Lung (tissue), 12 donors: Measurements from ENCODE around the gene EME2. TPM values are rescaled to one million over a fixed set of nuclear protein-coding genes. Genes with fewer than 3 reads are reported as not detected.

Experiments
- ATAC-seq: fragments of 200-7000 bp; cut with Tn5 transposase; one replicate; pipeline ENCODE4 v1.9.1; 2020; ENCODE audit warnings: moderate number of reproducible peaks; ENCODE audit not compliant: insufficient read depth, low FRiP score
- DNase-seq, 3 donors: peaks; one replicate each; pipeline ENCODE4 v3.0.0-alpha.2; 2013 to 2017
- H3K27ac ChIP-seq, 2 donors: one replicate each; pipeline ENCODE4 v1.5.1; 2013; ENCODE audit warnings: mild to moderate bottlenecking in 2 of 2, moderate library complexity in 2 of 2, control low read depth in 1 of 2, inconsistent platforms in 1 of 2, low read depth in 1 of 2, low read length in 1 of 2
- H3K27me3 ChIP-seq, 3 donors: one replicate each; pipeline ENCODE4 v1.5.1; 2013; ENCODE audit warnings: low read length in 2 of 3; ENCODE audit not compliant: control insufficient read depth in 3 of 3, insufficient read depth in 3 of 3
- H3K36me3 ChIP-seq, 4 donors: one replicate each; pipeline ENCODE4 v1.5.1; 2013; ENCODE audit warnings: low read length in 4 of 4, mild to moderate bottlenecking in 1 of 4, moderate library complexity in 1 of 4; ENCODE audit not compliant: control insufficient read depth in 4 of 4, insufficient read depth in 4 of 4
- H3K4me1 ChIP-seq, 5 donors: one replicate each; pipeline ENCODE4 v1.5.1; 2013; ENCODE audit warnings: low read length in 5 of 5, mild to moderate bottlenecking in 2 of 5, moderate library complexity in 1 of 5; ENCODE audit not compliant: control insufficient read depth in 5 of 5, insufficient read depth in 5 of 5
- H3K4me3 ChIP-seq: one replicate; pipeline ENCODE4 v1.5.1; 2013; ENCODE audit warnings: mild to moderate bottlenecking, control low read depth, moderate library complexity
- H3K9ac ChIP-seq, 2 donors: one replicate each; pipeline ENCODE4 v1.5.1; 2013; ENCODE audit warnings: low read length in 2 of 2, control low read depth in 1 of 2; ENCODE audit not compliant: insufficient read depth in 1 of 2
- H3K9me3 ChIP-seq, 4 donors: one replicate each; pipeline ENCODE4 v1.5.1; 2013; ENCODE audit warnings: low read length in 3 of 4, mild to moderate bottlenecking in 1 of 4, moderate library complexity in 1 of 4; ENCODE audit not compliant: control insufficient read depth in 4 of 4, insufficient read depth in 3 of 4
- CTCF ChIP-seq: IDR thresholded peaks from 2 replicates; pipeline ENCODE4 v1.5.1; 2012; ENCODE audit warnings: mild to moderate bottlenecking; ENCODE audit errors: control extremely low read depth, extremely low read depth
- WGBS, 2 donors: extraction: QIAGEN DNeasy Blood & Tissue Kit; methylation state at CpG; one replicate each; pipeline ENCODE4 v1.1.7; 2013; 5-methylcytosine and 5-hydroxymethylcytosine counted together
- polyA plus RNA-seq, 2 donors: library from polyadenylated mRNA; stranded (reverse); fragments of 200-250 nt; gene quantifications; one replicate each; pipeline ENCODE4 v1.2.1, GENCODE V29; 2013
- total RNA-seq, 2 donors: library from RNA; depleted of rRNA in 1 of 2; stranded (reverse); fragments of >200 nt in 1 of 2; gene quantifications; one replicate each; pipeline ENCODE4 v1.2.1, GENCODE V29; 2014 to 2021
- donor health status: control.
- donor health status: control.
- donor health status: Bipolar disorder and iron deficiency.
- donor health status: healthy.
- donor health status: DM: yes; HTN: yes; CAD: no.

EME2 gene
- total and polyA plus RNA-seq, 4 donors = 8.6 to 30.2 (median 9.8) TPM

- Histone ChIP-seq H3K9ac (no peak overlapping the region), H3K4me1 (peaks cover 0 to 28% (median 0%) of the 10 kb centered on the region in 5 donors), H3K27me3 (no peaks in the 10 kb centered on the region), H3K27ac (no peak overlapping the region), H3K4me3 (no peak overlapping the region), H3K36me3 (peaks cover 4 to 32% (median 9%) of the 10 kb centered on the region in 4 donors), H3K9me3 (no peaks in the 10 kb centered on the region)
- TF ChIP-seq CTCF = no peak
- 89 to 94% methylated on average over 7 of the region's 7 CpGs for WGBS, 2 donors
- DNase-seq (no peak), ATAC-seq (no peak)
These were observed 1.8 kb downstream of the EME2 start for GRCh38 chr16:1774448-1774780.

- no peak for TF ChIP-seq CTCF
- H3K27me3 ChIP-seq = no peaks in the 10 kb centered on the region
- WGBS, 2 donors = 93 to 95% methylated on average over 29 to 30 of the region's 30 CpGs
- H3K36me3 ChIP-seq = peaks cover 4 to 40% (median 10%) of the 10 kb centered on the region in 4 donors
- H3K9me3 ChIP-seq = no peaks in the 10 kb centered on the region
- H3K9ac ChIP-seq = no peak overlapping the region
- DNase-seq (no peak), ATAC-seq (no peak)
- peaks cover 0 to 25% (median 0%) of the 10 kb centered on the region in 5 donors for H3K4me1 ChIP-seq
- no peak overlapping the region for H3K4me3 ChIP-seq
- H3K27ac ChIP-seq = no peak overlapping the region
These were observed 2.6 kb downstream of the EME2 start for GRCh38 chr16:1775006-1775845.

- Histone ChIP-seq H3K9me3 (no peaks in the 10 kb centered on the region), H3K4me1 (peaks cover 0 to 23% (median under 1%) of the 10 kb centered on the region in 5 donors), H3K36me3 (peaks cover 4 to 41% (median 14%) of the 10 kb centered on the region in 4 donors), H3K4me3 (no peak overlapping the region), H3K27ac (no peak overlapping the region), H3K9ac (no peak overlapping the region), H3K27me3 (no peaks in the 10 kb centered on the region)
- WGBS, 2 donors = 84% methylated on average over 26 to 28 of the region's 28 CpGs
- TF ChIP-seq CTCF = no peak
- ATAC-seq = no peak
- no peak for DNase-seq
These were observed 3.4 kb downstream of the EME2 start for GRCh38 chr16:1775846-1776671.
